GM10847 (cell line): Measurements from ENCODE around the gene CIAO1.

Source experiments
- POLR2A ChIP-seq: IDR thresholded peaks from 2 replicates; pipeline ENCODE4 v1.6.1; 2011; ENCODE audit not compliant: insufficient read length; ENCODE audit errors: extremely low read depth

Gene CIAO1

GRCh38 chr2:96261328-96262003 is 4.6 kb upstream of the CIAO1 start:
- no peak for TF ChIP-seq POLR2A

- TF ChIP-seq POLR2A: no peak
Measured at GRCh38 chr2:96262306-96262705, 3.7 kb upstream of the CIAO1 start.

GRCh38 chr2:96264086-96264485 is 1.9 kb upstream of the CIAO1 start:
- TF ChIP-seq POLR2A: no peak

- no peak for TF ChIP-seq POLR2A
Measured at GRCh38 chr2:96264656-96265348, 1.2 kb upstream of the CIAO1 start.

- no peak for TF ChIP-seq POLR2A
Measured at GRCh38 chr2:96265349-96265839, 631 bp upstream of the CIAO1 start.

GRCh38 chr2:96267159-96267971 is 1.3 kb downstream of the CIAO1 start:
- TF ChIP-seq POLR2A: no peak

- TF ChIP-seq POLR2A: no peak
Measured at GRCh38 chr2:96271995-96272394, 6.0 kb downstream of the CIAO1 start.

- no peak for TF ChIP-seq POLR2A
Measured at GRCh38 chr2:96273763-96274162, 7.7 kb downstream of the CIAO1 start.

GRCh38 chr2:96274355-96275056 is 8.5 kb downstream of the CIAO1 start:
- no peak for TF ChIP-seq POLR2A

GRCh38 chr2:96276787-96277499 is 10.9 kb downstream of the CIAO1 start:
- no peak for TF ChIP-seq POLR2A

GRCh38 chr2:96287273-96287856 is 21.3 kb downstream of the CIAO1 start:
- TF ChIP-seq POLR2A: no peak

- no peak for TF ChIP-seq POLR2A
Measured at GRCh38 chr2:96291751-96292150, 25.7 kb downstream of the CIAO1 start.

- TF ChIP-seq POLR2A: no peak
Measured at GRCh38 chr2:96296925-96297324, 30.9 kb downstream of the CIAO1 start.

- no peak for TF ChIP-seq POLR2A
Measured at GRCh38 chr2:96301865-96302264, 35.8 kb downstream of the CIAO1 start.
